ENCODE measurements around the gene POLR2F. TPM values are rescaled to one million over a fixed set of nuclear protein-coding genes. Genes with fewer than 3 reads are reported as not detected.

Gene POLR2F
- total RNA-seq, 1 experiment from 2014 or later = 162 TPM

DNA sequence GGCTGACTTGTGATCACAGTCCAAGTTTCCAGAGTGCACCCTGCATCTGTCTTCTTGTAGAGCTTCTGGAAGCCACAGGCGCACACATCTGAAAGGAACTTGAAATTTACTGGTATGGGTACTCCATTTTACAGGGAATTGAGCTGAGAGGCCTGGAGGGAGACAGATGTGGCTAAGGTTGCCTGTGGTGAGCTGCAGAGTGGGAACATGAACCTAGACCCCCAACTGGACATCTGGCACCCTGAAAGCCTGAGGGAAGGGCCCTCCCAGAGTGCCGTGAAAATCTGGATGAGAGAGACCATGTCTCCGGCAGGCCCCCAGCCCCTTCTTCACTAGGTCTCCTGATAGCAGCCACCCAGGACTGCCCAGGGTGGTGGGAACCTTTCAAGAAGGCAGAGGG lies 53.4 kb downstream of the POLR2F start:
- Histone ChIP-seq H3K4me1 (ENCODE audit: insufficient read depth, low read length, poor library complexity, severe bottlenecking) (no peaks in the 10 kb centered on the region), H3K9me3 (ENCODE audit: low read depth, low read length, poor library complexity, severe bottlenecking) (no peaks in the 10 kb centered on the region), H3K4me3 (ENCODE audit: low read depth, low read length, poor library complexity, severe bottlenecking) (no peak overlapping the region), H3K36me3 (ENCODE audit: insufficient read depth, low read length, poor library complexity, severe bottlenecking) (no peaks in the 10 kb centered on the region), H3K27ac (ENCODE audit: low read depth, low read length, poor library complexity, severe bottlenecking) (no peak overlapping the region), H3K27me3 (replicated peaks; ENCODE audit: insufficient read depth, low read depth, low read length, poor library complexity) (no peaks in the 10 kb centered on the region)
- ChIA-PET CTCF (no interaction called here), POLR2A (ENCODE audit: low non-redundant PET) (no interaction called here)
- intact Hi-C loops (cut with micrococcal nuclease; ENCODE audit: unreplicated experiment) = no loop called here
- no TSS peak for BruUV-seq (replicated peaks)
- TF ChIP-seq, protein P1, sequence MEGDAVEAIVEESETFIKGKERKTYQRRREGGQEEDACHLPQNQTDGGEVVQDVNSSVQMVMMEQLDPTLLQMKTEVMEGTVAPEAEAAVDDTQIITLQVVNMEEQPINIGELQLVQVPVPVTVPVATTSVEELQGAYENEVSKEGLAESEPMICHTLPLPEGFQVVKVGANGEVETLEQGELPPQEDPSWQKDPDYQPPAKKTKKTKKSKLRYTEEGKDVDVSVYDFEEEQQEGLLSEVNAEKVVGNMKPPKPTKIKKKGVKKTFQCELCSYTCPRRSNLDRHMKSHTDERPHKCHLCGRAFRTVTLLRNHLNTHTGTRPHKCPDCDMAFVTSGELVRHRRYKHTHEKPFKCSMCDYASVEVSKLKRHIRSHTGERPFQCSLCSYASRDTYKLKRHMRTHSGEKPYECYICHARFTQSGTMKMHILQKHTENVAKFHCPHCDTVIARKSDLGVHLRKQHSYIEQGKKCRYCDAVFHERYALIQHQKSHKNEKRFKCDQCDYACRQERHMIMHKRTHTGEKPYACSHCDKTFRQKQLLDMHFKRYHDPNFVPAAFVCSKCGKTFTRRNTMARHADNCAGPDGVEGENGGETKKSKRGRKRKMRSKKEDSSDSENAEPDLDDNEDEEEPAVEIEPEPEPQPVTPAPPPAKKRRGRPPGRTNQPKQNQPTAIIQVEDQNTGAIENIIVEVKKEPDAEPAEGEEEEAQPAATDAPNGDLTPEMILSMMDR (conservative IDR thresholded peaks at IDR 0.05; ENCODE audit: low read depth, low read length) = no peak
- no peak for TF ChIP-seq EZH2 (IDR thresholded peaks at IDR 0.05; ENCODE audit: borderline replicate concordance, low read depth, low read length, poor library complexity, severe bottlenecking)
- DNase-seq (ENCODE audit: low spot score) = no peak

DNA sequence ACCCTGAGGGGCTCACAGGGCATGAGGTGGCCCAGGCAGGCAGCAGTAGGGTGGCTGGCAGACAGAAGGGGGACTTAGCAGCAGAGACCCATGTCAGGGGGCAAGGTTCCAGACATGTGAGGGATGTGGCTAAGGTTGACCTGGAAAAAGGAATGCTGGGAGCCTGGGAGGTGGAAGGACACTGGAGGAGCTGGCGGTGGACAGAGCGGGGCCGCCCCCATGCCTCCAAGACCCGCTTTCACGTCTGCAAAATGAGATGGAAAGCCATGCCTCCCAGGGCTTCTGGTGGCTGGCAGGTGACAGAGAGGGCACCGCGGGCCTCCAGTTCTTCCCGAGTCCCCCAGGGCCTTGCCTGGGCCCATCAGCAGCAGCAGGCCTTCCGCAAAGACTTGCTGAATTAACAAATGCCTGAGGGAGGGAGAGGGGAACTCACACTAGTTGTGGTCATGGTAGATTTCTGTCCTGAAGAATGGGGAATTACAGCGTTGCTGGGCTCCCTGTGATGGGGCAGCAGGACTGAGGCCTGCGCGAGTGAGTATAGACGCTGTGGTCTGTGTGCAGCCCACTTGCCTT lies 53.9 kb downstream of the POLR2F start:
- BruUV-seq (replicated peaks) = no TSS peak
- H3K27ac ChIP-seq (ENCODE audit: low read depth, low read length, poor library complexity, severe bottlenecking) = no peak overlapping the region
- H3K4me1 ChIP-seq (ENCODE audit: insufficient read depth, low read length, poor library complexity, severe bottlenecking) = no peaks in the 10 kb centered on the region
- intact Hi-C loops (cut with micrococcal nuclease; ENCODE audit: unreplicated experiment) = no loop called here
- no peaks in the 10 kb centered on the region for H3K27me3 ChIP-seq (replicated peaks; ENCODE audit: insufficient read depth, low read depth, low read length, poor library complexity)
- no peak for DNase-seq (ENCODE audit: low spot score)
- H3K4me3 ChIP-seq (ENCODE audit: low read depth, low read length, poor library complexity, severe bottlenecking) = no peak overlapping the region
- no peaks in the 10 kb centered on the region for H3K36me3 ChIP-seq (ENCODE audit: insufficient read depth, low read length, poor library complexity, severe bottlenecking)
- H3K9me3 ChIP-seq (ENCODE audit: low read depth, low read length, poor library complexity, severe bottlenecking) = no peaks in the 10 kb centered on the region
- ChIA-PET CTCF (no interaction called here), POLR2A (ENCODE audit: low non-redundant PET) (no interaction called here)
- no peak for TF ChIP-seq EZH2 (IDR thresholded peaks at IDR 0.05; ENCODE audit: borderline replicate concordance, low read depth, low read length, poor library complexity, severe bottlenecking)
- TF ChIP-seq, protein P1 (conservative IDR thresholded peaks at IDR 0.05; ENCODE audit: low read depth, low read length) = no peak

DNA sequence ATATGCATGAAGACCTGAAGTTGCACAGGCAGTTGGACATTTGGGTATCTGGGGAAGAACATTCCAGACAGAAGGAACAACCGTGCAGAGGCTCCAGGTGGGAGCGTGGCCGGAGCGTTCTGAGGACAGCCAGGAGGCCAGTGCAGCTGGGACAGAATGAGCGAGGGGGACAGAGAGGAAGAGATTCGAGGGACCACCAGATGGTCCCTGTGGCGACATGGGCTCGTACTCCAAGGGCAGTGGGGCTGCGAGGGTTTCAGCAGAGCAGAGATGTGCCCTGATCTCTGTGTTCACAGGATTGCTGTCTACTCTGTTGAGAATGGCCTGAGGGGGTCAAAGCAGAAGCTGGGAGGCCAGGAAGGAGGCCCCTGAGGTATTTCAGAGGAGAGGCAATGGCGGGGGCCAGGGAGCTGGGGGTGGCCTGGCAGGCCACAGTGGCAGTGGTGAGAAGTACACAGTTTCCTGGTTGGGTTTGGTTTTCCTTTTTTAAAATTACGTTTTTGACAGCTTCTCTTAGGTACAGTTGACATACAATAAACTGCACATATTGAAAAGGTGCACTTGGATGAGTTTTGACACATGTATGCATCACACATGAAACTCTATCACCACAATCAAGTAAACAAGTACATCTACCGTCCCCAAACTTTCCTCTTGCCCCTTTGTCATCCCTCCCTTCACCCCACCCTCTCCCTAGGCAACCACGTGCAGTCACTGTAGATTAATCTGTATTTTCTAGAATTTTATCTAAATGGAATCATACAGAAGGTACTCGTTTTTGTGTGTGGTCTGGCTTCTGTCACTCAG lies 55.7 kb downstream of the POLR2F start:
- H3K36me3 ChIP-seq (ENCODE audit: insufficient read depth, low read length, poor library complexity, severe bottlenecking) = no peaks in the 10 kb centered on the region
- DNase-seq (ENCODE audit: low spot score) = no peak
- no TSS peak for BruUV-seq (replicated peaks)
- no peaks in the 10 kb centered on the region for H3K9me3 ChIP-seq (ENCODE audit: low read depth, low read length, poor library complexity, severe bottlenecking)
- intact Hi-C loops (cut with micrococcal nuclease; ENCODE audit: unreplicated experiment) = no loop called here
- H3K27me3 ChIP-seq (replicated peaks; ENCODE audit: insufficient read depth, low read depth, low read length, poor library complexity) = no peaks in the 10 kb centered on the region
- no peak for TF ChIP-seq EZH2 (IDR thresholded peaks at IDR 0.05; ENCODE audit: borderline replicate concordance, low read depth, low read length, poor library complexity, severe bottlenecking)
- TF ChIP-seq, protein P1 (conservative IDR thresholded peaks at IDR 0.05; ENCODE audit: low read depth, low read length) = no peak
- CTCF ChIA-PET = no interaction called here
- POLR2A ChIA-PET (ENCODE audit: low non-redundant PET) = no interaction called here
- H3K4me1 ChIP-seq (ENCODE audit: insufficient read depth, low read length, poor library complexity, severe bottlenecking) = no peaks in the 10 kb centered on the region
- no peak overlapping the region for H3K27ac ChIP-seq (ENCODE audit: low read depth, low read length, poor library complexity, severe bottlenecking)
- no peak overlapping the region for H3K4me3 ChIP-seq (ENCODE audit: low read depth, low read length, poor library complexity, severe bottlenecking)
